NAMALWA (cell line): ENCODE data around the gene MAPK11.

ENCODE experiments used
- DNase-seq: peaks from one replicate; pipeline ENCODE4 v3.0.0-alpha.2; 2015; ENCODE audit warnings: low spot score

MAPK11 gene

GRCh38 chr22:50260801-50261614 is 9.2 kb downstream of the MAPK11 start:
- peak; percentile 65 for DNase-seq

- DNase-seq = no peak
These were observed 9.8 kb downstream of the MAPK11 start for GRCh38 chr22:50260434-50260800.

- no peak for DNase-seq
These were observed 10.9 kb downstream of the MAPK11 start for GRCh38 chr22:50259302-50259701.

GRCh38 chr22:50258361-50259292 is 11.6 kb downstream of the MAPK11 start:
- no peak for DNase-seq

GRCh38 chr22:50257451-50258360 is 12.5 kb downstream of the MAPK11 start:
- DNase-seq = no peak

- DNase-seq = no peak
These were observed 13.1 kb downstream of the MAPK11 start for GRCh38 chr22:50257041-50257440.

- no peak for DNase-seq
These were observed 13.8 kb downstream of the MAPK11 start for GRCh38 chr22:50256258-50256862.

- DNase-seq = no peak
These were observed 14.6 kb downstream of the MAPK11 start for GRCh38 chr22:50255607-50256006.

GRCh38 chr22:50255099-50255498 is 15.1 kb downstream of the MAPK11 start:
- DNase-seq = no peak

GRCh38 chr22:50253941-50254340 is 16.2 kb downstream of the MAPK11 start:
- DNase-seq = no peak

- no peak for DNase-seq
These were observed 16.9 kb downstream of the MAPK11 start for GRCh38 chr22:50253046-50253915.

- DNase-seq = peak; percentile 80
These were observed 17.8 kb downstream of the MAPK11 start for GRCh38 chr22:50252082-50253045.

GRCh38 chr22:50251477-50252081 is 18.6 kb downstream of the MAPK11 start:
- DNase-seq = peak; percentile 26

GRCh38 chr22:50250555-50251476 is 19.4 kb downstream of the MAPK11 start, which contains the start of gene HDAC10:
Gene HDAC10, minus strand, starts transcription at chr22:50251265. Its CDS starts 233 bp downstream, at chr22:50251032.
- DNase-seq = peak; percentile 90

GRCh38 chr22:50250249-50250554 is 20.0 kb downstream of the MAPK11 start:
- DNase-seq = no peak

GRCh38 chr22:50249341-50250248 is 20.6 kb downstream of the MAPK11 start:
- DNase-seq = no peak
